Panc1 (cell line): ENCODE results near the gene SCN8A. TPM values are rescaled to one million over a fixed set of nuclear protein-coding genes. Genes with fewer than 3 reads are reported as not detected.

Experiments
- ATAC-seq: fragments of 200-7000 bp; cut with Tn5 transposase; 2 replicates; pipeline ENCODE4 v1.9.1; 2020; ENCODE audit warnings: mild to moderate bottlenecking, moderate library complexity
- BruUV-seq: library from RNA; stranded (reverse); fragments of 400-500 nt; replicated peaks from 2 replicates; lab custom pipeline; 2021; lab: Mats Ljungman, UMichigan
- CTCF ChIA-PET: fragments of 300-600 bp; sonication (Branson Sonifier 250); formaldehyde crosslinking; loops from one replicate; lab custom pipeline; 2022; ENCODE audit warnings: antibody characterized with exemption; lab: Charles Lee
- POLR2A ChIA-PET: fragments of 300-600 bp; sonication (Branson Sonifier 250); formaldehyde crosslinking; loops from one replicate; lab custom pipeline; 2022; ENCODE audit warnings: antibody characterized with exemption; lab: Charles Lee
- DNase-seq: peaks from one replicate; pipeline ENCODE4 v3.0.0-alpha.2; 2010; ENCODE audit warnings: low read depth, low spot score
- H3K27ac ChIP-seq: 2 replicates; pipeline ENCODE4 v1.5.1; 2011; ENCODE audit warnings: mild to moderate bottlenecking, low read length, inconsistent platforms
- H3K27me3 ChIP-seq: fragments of 200-500 bp; sonication (Bioruptor generic); 2 replicates; pipeline ENCODE4 v1.6.0; 2014; ENCODE audit warnings: low read length, inconsistent platforms; ENCODE audit not compliant: control insufficient read depth, insufficient read depth
- H3K36me3 ChIP-seq: fragments of 200-500 bp; sonication (Bioruptor generic); 2 replicates; pipeline ENCODE4 v1.5.1; 2014; ENCODE audit warnings: inconsistent platforms, mild to moderate bottlenecking, low read length, moderate library complexity; ENCODE audit not compliant: control insufficient read depth, insufficient read depth
- H3K4me1 ChIP-seq: 2 replicates; pipeline ENCODE4 v1.5.1; 2011; ENCODE audit warnings: inconsistent platforms, mild to moderate bottlenecking, low read length, moderate library complexity; ENCODE audit not compliant: control insufficient read depth, insufficient read depth
- H3K4me3 ChIP-seq, 2 experiments: 2 replicates each; pipeline ENCODE4 v1.5.1; 2011 to 2012; ENCODE audit warnings: low read depth in 2 of 2, low read length in 2 of 2, mild to moderate bottlenecking in 2 of 2, inconsistent platforms in 1 of 2, moderate library complexity in 1 of 2
- H3K9me3 ChIP-seq: fragments of 200-500 bp; sonication (Bioruptor generic); 2 replicates; pipeline ENCODE4 v1.5.1; 2014; ENCODE audit warnings: low read depth, mild to moderate bottlenecking, inconsistent platforms, low read length, moderate library complexity; ENCODE audit not compliant: control insufficient read depth, insufficient read depth
- SIN3A ChIP-seq: IDR thresholded peaks from 2 replicates; pipeline ENCODE4 v1.6.1; 2012; ENCODE audit warnings: low read depth, mild to moderate bottlenecking, low read length, moderate library complexity, borderline replicate concordance; ENCODE audit not compliant: insufficient read depth
- TCF7L2 ChIP-seq: IDR thresholded peaks from 2 replicates; pipeline ENCODE4 v1.6.1; 2011; ENCODE audit warnings: mild to moderate bottlenecking, low read depth, low read length, inconsistent platforms
- in situ Hi-C: cut with HindIII; loops from 2 replicates; pipeline ENCODE4 v1.10.0; 2016; ENCODE audit warnings: low sequenced_read_pairs, low pct_unique_long_range_greater_than_20kb
- intact Hi-C: fragments of 100-400 bp; cut with micrococcal nuclease; formaldehyde crosslinking; loops from one replicate; pipeline ENCODE4 v1.10.0; 2022; ENCODE audit not compliant: unreplicated experiment
- total RNA-seq: library from RNA; stranded (reverse); gene quantifications from one replicate; pipeline ENCODE4 v1.2.1, GENCODE V29; 2021; ENCODE audit not compliant: unreplicated experiment
- TF ChIP-seq, protein P1 (sequence below): fragments of 450-650 bp; IDR thresholded peaks from 2 replicates; pipeline ENCODE4 v1.5.1; 2017; ENCODE audit warnings: mild to moderate bottlenecking
- TF ChIP-seq, protein P2 (sequence below), 2 experiments: IDR thresholded peaks; 2 replicates each; pipeline ENCODE4 v1.6.1; 2011 to 2012; ENCODE audit warnings: low read depth in 2 of 2, control low read depth in 1 of 2, low read length in 1 of 2, mild to moderate bottlenecking in 1 of 2, moderate library complexity in 1 of 2; ENCODE audit not compliant: insufficient read depth in 1 of 2

SCN8A gene
- total RNA-seq, 1 experiment from 2014 or later = 8.6 TPM

DNA sequence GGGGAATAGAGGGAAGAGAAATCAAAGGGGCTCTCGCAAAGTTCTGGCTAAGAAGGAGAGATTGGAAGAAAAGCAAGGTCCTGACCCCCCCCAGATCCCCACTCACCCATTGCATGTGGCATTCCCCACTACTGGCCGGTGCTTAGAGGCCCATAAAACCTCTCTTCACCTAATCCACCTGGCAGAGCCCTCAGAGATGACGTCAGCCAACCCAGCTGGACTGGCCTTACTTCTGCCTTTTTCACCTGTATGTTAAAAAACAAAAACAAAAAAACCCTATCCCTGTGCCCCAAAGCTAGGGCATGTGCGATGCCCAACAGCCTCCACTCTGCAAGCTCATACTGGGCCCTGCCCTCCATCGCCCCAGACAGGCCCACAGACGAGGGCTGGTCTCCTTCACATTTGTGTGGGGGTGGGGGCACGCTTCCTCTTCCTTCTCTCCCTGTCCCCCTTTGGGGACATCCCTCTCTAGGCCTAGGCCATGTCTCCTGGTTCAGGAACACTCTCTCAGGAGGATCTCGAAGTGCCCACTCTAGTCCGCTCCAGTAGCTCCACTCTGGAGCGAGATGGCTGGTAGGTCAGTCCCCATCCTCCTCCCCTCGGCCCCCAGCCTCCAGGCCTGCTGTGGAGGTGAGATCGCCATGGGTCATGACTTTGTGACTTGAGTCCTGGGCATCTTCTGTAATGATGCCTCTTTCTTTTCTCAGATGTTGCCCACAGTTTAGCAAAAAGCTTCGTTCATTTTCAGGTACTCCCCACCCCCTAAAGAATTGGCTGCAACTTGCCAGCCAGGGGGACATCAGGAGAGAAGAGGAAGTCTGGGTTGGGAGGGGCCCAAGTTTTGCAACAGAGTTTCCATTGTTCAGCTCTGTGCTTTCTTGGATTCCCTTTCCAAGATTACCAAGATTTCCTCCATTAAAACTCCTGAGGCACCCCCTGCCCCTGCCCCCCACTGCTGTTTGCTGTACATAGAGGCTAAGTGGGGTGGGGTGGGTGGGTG lies 220.5 kb downstream of the SCN8A start:
- no peaks in the 10 kb centered on the region for H3K27me3 ChIP-seq
- no peaks in the 10 kb centered on the region; the same call in none of the 2 replicates for H3K4me1 ChIP-seq
- POLR2A ChIA-PET = interaction anchor here (0.6 kb wide), 1 partner anchor 279 kb away, joined by 3 read pairs; no protein-coding TSS in a partner anchor
- CTCF ChIA-PET = no interaction called here
- no peak overlapping the region for H3K27ac ChIP-seq
- H3K4me3 ChIP-seq = no peak overlapping the region
- intact Hi-C loops (no loop called here), in situ Hi-C loops (no loop called here)
- BruUV-seq = no TSS peak
- no peaks in the 10 kb centered on the region for H3K36me3 ChIP-seq
- TF ChIP-seq, protein P1, sequence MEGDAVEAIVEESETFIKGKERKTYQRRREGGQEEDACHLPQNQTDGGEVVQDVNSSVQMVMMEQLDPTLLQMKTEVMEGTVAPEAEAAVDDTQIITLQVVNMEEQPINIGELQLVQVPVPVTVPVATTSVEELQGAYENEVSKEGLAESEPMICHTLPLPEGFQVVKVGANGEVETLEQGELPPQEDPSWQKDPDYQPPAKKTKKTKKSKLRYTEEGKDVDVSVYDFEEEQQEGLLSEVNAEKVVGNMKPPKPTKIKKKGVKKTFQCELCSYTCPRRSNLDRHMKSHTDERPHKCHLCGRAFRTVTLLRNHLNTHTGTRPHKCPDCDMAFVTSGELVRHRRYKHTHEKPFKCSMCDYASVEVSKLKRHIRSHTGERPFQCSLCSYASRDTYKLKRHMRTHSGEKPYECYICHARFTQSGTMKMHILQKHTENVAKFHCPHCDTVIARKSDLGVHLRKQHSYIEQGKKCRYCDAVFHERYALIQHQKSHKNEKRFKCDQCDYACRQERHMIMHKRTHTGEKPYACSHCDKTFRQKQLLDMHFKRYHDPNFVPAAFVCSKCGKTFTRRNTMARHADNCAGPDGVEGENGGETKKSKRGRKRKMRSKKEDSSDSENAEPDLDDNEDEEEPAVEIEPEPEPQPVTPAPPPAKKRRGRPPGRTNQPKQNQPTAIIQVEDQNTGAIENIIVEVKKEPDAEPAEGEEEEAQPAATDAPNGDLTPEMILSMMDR = no peak
- no peak for TF ChIP-seq SIN3A
- DNase-seq (no peak), ATAC-seq (no peak)
- no peaks in the 10 kb centered on the region for H3K9me3 ChIP-seq

DNA sequence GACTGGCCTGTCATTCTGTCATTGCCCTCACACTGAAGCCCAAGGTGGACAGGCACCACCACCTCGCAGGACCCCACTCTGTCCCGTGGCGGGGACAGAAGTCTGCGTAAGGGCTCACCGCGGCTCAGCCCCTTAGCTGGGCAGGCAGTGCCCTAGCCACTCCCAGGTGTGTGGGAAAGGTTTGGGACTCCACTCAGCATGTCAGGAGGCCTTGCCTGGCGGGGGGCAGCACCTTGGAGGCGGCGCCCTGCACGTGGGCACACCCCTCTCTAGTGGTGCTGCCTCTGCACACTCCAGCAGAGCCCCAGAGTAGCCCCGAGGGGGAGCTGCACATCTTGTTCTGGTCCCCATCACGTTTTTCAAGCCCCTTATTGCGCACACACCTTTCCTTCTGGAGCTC lies 221.8 kb downstream of the SCN8A start:
- TF ChIP-seq, protein P1 = no peak
- TF ChIP-seq, protein P2, sequence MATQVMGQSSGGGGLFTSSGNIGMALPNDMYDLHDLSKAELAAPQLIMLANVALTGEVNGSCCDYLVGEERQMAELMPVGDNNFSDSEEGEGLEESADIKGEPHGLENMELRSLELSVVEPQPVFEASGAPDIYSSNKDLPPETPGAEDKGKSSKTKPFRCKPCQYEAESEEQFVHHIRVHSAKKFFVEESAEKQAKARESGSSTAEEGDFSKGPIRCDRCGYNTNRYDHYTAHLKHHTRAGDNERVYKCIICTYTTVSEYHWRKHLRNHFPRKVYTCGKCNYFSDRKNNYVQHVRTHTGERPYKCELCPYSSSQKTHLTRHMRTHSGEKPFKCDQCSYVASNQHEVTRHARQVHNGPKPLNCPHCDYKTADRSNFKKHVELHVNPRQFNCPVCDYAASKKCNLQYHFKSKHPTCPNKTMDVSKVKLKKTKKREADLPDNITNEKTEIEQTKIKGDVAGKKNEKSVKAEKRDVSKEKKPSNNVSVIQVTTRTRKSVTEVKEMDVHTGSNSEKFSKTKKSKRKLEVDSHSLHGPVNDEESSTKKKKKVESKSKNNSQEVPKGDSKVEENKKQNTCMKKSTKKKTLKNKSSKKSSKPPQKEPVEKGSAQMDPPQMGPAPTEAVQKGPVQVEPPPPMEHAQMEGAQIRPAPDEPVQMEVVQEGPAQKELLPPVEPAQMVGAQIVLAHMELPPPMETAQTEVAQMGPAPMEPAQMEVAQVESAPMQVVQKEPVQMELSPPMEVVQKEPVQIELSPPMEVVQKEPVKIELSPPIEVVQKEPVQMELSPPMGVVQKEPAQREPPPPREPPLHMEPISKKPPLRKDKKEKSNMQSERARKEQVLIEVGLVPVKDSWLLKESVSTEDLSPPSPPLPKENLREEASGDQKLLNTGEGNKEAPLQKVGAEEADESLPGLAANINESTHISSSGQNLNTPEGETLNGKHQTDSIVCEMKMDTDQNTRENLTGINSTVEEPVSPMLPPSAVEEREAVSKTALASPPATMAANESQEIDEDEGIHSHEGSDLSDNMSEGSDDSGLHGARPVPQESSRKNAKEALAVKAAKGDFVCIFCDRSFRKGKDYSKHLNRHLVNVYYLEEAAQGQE (IDR thresholded peaks at IDR 0.05; ENCODE audit: insufficient read depth in 1 of 2, low read depth in 2 of 2, low read length in 1 of 2) = no peak
- TF ChIP-seq TCF7L2 (no peak), SIN3A (no peak)
- BruUV-seq = no TSS peak
- CTCF ChIA-PET = interaction anchor here (0.7 kb wide), 1 partner anchor 17 kb away, joined by 4 read pairs; no protein-coding TSS in a partner anchor
- Histone ChIP-seq H3K27me3 (no peaks in the 10 kb centered on the region), H3K36me3 (no peaks in the 10 kb centered on the region), H3K4me3 (no peak overlapping the region), H3K27ac (no peak overlapping the region), H3K9me3 (no peaks in the 10 kb centered on the region), H3K4me1 (no peaks in the 10 kb centered on the region; the same call in none of the 2 replicates)
- ATAC-seq (no peak), DNase-seq (no peak)
- in situ Hi-C loops (no loop called here), intact Hi-C loops (no loop called here)
- POLR2A ChIA-PET = no interaction called here
